ENCODE data around the gene PLXND1.
"Not testable (repeated sequence)": the region's sequence is repeated elsewhere in the genome, so short reads cannot be mapped to it uniquely, and the experiment has no call there.

Gene PLXND1

DNA sequence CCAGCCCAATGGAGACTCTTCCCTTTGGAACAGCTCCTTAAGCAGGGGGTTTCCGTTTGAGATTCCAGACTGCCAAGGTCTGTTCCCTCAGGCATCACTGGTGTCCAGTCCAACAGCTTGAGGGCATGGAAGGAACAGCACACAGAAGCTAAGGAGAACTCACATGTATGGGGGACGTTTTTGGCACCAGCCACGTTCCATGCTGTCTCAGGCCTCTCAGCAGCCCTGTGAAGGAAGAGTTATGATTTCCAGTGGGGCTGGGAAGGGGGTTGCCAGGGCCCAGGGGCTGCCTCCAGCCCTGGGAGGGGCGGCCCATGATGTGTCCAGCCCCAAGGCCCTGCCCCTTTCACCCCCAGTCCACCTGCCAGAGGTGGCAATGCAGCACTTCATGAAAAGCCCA is 85.5 kb downstream of the PLXND1 start:
- DNase-seq: no peak

- no peak for DNase-seq
Observed at GRCh38 chr3:129519896-129520715, 86.4 kb downstream of the PLXND1 start.

GRCh38 chr3:129519449-129519848 is 87.0 kb downstream of the PLXND1 start:
- DNase-seq: no peak

GRCh38 chr3:129518581-129518980 is 87.9 kb downstream of the PLXND1 start:
- DNase-seq: no peak

GRCh38 chr3:129518038-129518561 is 88.4 kb downstream of the PLXND1 start:
- DNase-seq: no peak

GRCh38 chr3:129517516-129517915 is 89.0 kb downstream of the PLXND1 start:
- no peak for DNase-seq

GRCh38 chr3:129515821-129516432 is 90.5 kb downstream of the PLXND1 start:
- DNase-seq: not testable (repeated sequence)

- DNase-seq: not testable (repeated sequence)
Observed at GRCh38 chr3:129515108-129515820, 91.2 kb downstream of the PLXND1 start.

GRCh38 chr3:129514563-129514962 is 91.9 kb downstream of the PLXND1 start:
- DNase-seq: no peak

DNA sequence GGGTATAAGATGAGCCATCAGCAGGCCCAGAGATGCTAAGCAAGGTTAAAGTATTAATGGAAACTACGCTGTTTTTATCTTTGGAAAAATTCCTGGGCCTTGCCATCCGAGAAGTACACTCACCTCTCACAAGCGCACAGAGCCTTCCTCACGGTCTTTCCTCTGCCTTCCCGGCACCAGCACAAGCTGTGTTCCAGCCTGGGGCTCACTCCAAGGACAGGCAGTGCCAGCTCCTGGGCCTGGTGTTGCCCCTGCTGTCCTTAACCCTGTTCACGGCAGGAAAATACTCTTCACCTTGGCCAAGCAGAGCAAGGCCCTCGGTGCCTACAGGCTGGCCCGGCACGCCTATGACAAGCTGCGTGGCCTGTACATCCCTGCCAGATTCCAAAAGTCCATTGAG is 92.4 kb downstream of the PLXND1 start:
- DNase-seq: no peak

GRCh38 chr3:129513705-129514104 is 92.8 kb downstream of the PLXND1 start:
- no peak for DNase-seq

DNA sequence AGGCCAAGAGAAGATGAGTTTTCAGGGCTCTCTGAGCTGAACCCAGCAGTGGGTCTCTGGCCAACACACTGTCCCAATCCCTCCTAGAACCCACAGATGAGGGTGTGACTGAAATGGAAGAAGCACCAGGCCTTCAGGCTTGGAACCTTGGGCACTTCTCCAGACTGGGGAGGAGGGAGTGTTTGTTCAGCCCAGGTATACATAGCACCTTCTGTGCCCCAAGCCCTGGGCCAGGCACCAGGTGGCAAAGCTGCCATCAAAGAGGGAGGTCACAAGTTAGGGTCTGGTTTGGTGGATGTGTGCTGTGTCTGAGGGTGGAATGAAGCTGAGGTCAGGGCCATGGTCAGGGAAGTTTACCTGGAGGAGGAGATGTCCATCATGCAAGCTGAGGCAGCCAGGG is 93.9 kb downstream of the PLXND1 start:
- no peak for DNase-seq

- no peak for DNase-seq
Observed at GRCh38 chr3:129507181-129507831, 99.2 kb downstream of the PLXND1 start.

DNA sequence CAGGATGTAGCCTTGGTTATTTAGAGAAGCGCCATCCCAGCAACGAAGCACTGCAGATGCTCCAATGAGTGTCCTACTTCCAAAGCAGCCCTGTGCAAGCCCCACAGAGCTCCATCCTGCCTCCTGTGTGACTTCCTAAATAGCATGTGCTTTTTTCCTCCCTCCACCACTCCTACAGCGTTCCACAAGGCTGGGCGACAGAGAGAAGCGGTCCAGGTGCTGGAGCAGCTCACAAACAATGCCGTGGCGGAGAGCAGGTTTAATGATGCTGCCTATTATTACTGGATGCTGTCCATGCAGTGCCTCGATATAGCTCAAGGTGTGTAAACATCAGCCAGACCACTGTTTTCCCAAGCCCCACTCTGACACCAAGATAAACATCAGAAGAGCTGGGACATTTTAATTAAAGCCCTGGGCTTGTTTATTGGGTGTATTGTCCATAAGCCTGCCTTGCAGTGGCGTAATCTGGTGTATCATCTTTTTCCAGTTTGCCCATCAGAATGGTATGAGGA is 100.2 kb downstream of the PLXND1 start:
- DNase-seq: no peak

DNA sequence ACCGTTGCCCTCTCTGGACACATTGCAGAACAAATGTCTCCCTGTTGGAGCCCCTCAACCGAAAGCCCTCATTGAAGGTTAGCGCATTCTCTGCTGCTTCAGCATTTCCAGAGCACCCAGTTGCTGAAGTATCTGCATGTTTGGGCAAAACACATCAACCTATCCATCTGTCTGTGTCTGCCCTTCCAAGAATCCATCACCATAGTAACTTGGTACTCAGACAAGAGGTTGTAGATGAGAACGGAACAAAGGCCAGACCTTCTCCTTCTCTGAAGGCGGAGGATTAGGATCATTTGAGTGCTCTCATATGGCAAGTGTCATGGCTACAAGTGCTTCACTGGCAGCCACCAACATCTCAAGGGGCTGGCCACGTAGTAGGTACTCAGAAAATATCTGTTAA is 101.1 kb downstream of the PLXND1 start:
- no peak for DNase-seq

Measured in right forelimb (tissue), 1 donor.